Stromal cell of bone marrow (primary cell): Measurements from ENCODE around the gene GRIK3.
"Not testable (repeated sequence)": the region's sequence is repeated elsewhere in the genome, so short reads cannot be mapped to it uniquely, and the experiment has no call there.

Experiments
- DNase-seq: peaks from one replicate; pipeline ENCODE4 v3.0.0-alpha.2; 2012; ENCODE audit warnings: low read depth

Gene GRIK3

GRCh38 chr1:36941316-36941978 is 92.9 kb downstream of the GRIK3 start:
- no peak for DNase-seq

- no peak for DNase-seq
These were observed 95.5 kb downstream of the GRIK3 start for GRCh38 chr1:36938819-36939218.

GRCh38 chr1:36937371-36937770 is 96.9 kb downstream of the GRIK3 start:
- no peak for DNase-seq

GRCh38 chr1:36934061-36934460 is 100.3 kb downstream of the GRIK3 start:
- DNase-seq = no peak

GRCh38 chr1:36927826-36928225 is 106.5 kb downstream of the GRIK3 start:
- DNase-seq = no peak

- no peak for DNase-seq
These were observed 109.1 kb downstream of the GRIK3 start for GRCh38 chr1:36925251-36925650.

- DNase-seq = peak; percentile 0
These were observed 110.0 kb downstream of the GRIK3 start for GRCh38 chr1:36924282-36924811.

- DNase-seq = no peak
These were observed 111.5 kb downstream of the GRIK3 start for GRCh38 chr1:36922593-36923426.

- DNase-seq = no peak
These were observed 112.2 kb downstream of the GRIK3 start for GRCh38 chr1:36922071-36922470.

GRCh38 chr1:36920801-36921405 is 113.4 kb downstream of the GRIK3 start:
- no peak for DNase-seq

GRCh38 chr1:36920371-36920770 is 113.9 kb downstream of the GRIK3 start:
- DNase-seq = no peak

- no peak for DNase-seq
These were observed 114.7 kb downstream of the GRIK3 start for GRCh38 chr1:36919491-36920145.

GRCh38 chr1:36918604-36919003 is 115.7 kb downstream of the GRIK3 start:
- DNase-seq = no peak

- not testable (repeated sequence) for DNase-seq
These were observed 117.8 kb downstream of the GRIK3 start for GRCh38 chr1:36916542-36916941.

GRCh38 chr1:36913484-36914060 is 120.7 kb downstream of the GRIK3 start:
- no peak for DNase-seq

- DNase-seq = no peak
These were observed 121.3 kb downstream of the GRIK3 start for GRCh38 chr1:36913016-36913415.

GRCh38 chr1:36912365-36912865 is 121.9 kb downstream of the GRIK3 start:
- DNase-seq = no peak

GRCh38 chr1:36911561-36912364 is 122.6 kb downstream of the GRIK3 start:
- no peak for DNase-seq

- DNase-seq = no peak
These were observed 123.3 kb downstream of the GRIK3 start for GRCh38 chr1:36910886-36911540.
